Medulla oblongata (tissue), 1 donor: ENCODE results near the gene PLCD1.
"Not testable (repeated sequence)": the region's sequence is repeated elsewhere in the genome, so short reads cannot be mapped to it uniquely, and the experiment has no call there.

Experiments used
- DNase-seq: peaks from one replicate; pipeline ENCODE4 v3.0.0-alpha.2; 2015; ENCODE audit errors: extremely low spot score

PLCD1 gene

GRCh38 chr3:38000242-38000916 lies 29.1 kb downstream of the PLCD1 start:
- DNase-seq = no peak

- DNase-seq = no peak
Observed at GRCh38 chr3:37999836-38000235, 29.6 kb downstream of the PLCD1 start.

GRCh38 chr3:37997791-37998370 lies 31.6 kb downstream of the PLCD1 start:
- no peak for DNase-seq

- DNase-seq = no peak
Observed at GRCh38 chr3:37997342-37997741, 32.1 kb downstream of the PLCD1 start.

- peak; percentile 56 for DNase-seq
Observed at GRCh38 chr3:37996785-37997301, 32.6 kb downstream of the PLCD1 start.

- peak; percentile 43 for DNase-seq
Observed at GRCh38 chr3:37995652-37996641, 33.5 kb downstream of the PLCD1 start.

- no peak for DNase-seq
Observed at GRCh38 chr3:37994639-37994972, 34.8 kb downstream of the PLCD1 start.

- peak; percentile 78 for DNase-seq
Observed at GRCh38 chr3:37993820-37994638, 35.4 kb downstream of the PLCD1 start.

GRCh38 chr3:37993460-37993819 lies 36.0 kb downstream of the PLCD1 start:
- DNase-seq = no peak

- no peak for DNase-seq
Observed at GRCh38 chr3:37993067-37993455, 36.4 kb downstream of the PLCD1 start.

- no peak for DNase-seq
Observed at GRCh38 chr3:37992271-37993066, 37.0 kb downstream of the PLCD1 start.

GRCh38 chr3:37991823-37992222 lies 37.6 kb downstream of the PLCD1 start:
- DNase-seq = no peak

GRCh38 chr3:37991109-37991508 lies 38.3 kb downstream of the PLCD1 start:
- no peak for DNase-seq

- no peak for DNase-seq
Observed at GRCh38 chr3:37990527-37990926, 38.9 kb downstream of the PLCD1 start, which contains the start of gene VILL. TSS of gene VILL (plus strand) at chr3:37990786. CDS start at chr3:37993673, 2,887 bp downstream.

GRCh38 chr3:37989821-37990480 lies 39.5 kb downstream of the PLCD1 start:
- DNase-seq = no peak

GRCh38 chr3:37988931-37989525 lies 40.4 kb downstream of the PLCD1 start:
- DNase-seq = no peak

GRCh38 chr3:37988376-37988775 lies 41.1 kb downstream of the PLCD1 start:
- DNase-seq = not testable (repeated sequence)

GRCh38 chr3:37987751-37988179 lies 41.7 kb downstream of the PLCD1 start:
- no peak for DNase-seq

- no peak for DNase-seq
Observed at GRCh38 chr3:37987315-37987697, 42.1 kb downstream of the PLCD1 start.
